ENCODE results near the gene ETV6. TPM values are rescaled to one million over a fixed set of nuclear protein-coding genes. Genes with fewer than 3 reads are reported as not detected.

The ETV6 gene
- total and polyA plus RNA-seq, 2 of the 8 experiments (the other 6 are each of a cell fraction or from before 2014, with no cell fraction given), result 5.5 to 23.9 TPM

DNA sequence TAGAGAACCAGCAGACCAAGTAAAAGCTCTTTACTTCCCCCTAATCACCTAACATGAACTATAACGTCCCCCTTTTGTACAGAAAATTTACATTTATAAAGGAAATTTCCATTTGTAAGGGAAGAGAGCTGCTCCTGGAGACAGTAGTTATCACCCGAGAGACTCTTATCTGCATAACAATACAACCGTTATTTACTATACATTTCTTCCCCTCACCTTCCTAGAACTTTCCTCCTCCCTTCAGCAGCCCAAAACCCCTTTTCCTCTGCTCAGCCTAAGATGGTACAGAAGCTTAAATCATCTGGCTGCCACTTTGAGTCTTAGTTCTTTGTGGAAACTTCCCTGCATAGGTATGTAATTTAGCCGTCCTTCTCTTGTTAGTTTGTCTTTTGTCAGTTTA lies 40.4 kb upstream of the ETV6 start (continued):
- TF ChIP-seq POLR2AphosphoS5 (IDR thresholded peaks at IDR 0.05; ENCODE audit: low read depth, low read length) (peak; percentile 36; the same call in 1 of the 2 replicates), CHD2 (IDR thresholded peaks at IDR 0.05; ENCODE audit: low read length) (0 out of 2 replicates have a peak, but pooled peaks have one; percentile 18), EGR1 (IDR thresholded peaks at IDR 0.05; ENCODE audit: borderline replicate concordance, low read depth, low read length) (peak; percentile 59), RXRA (IDR thresholded peaks at IDR 0.05; ENCODE audit: insufficient read depth, low read depth, low read length) (no peak), TAF1 (IDR thresholded peaks at IDR 0.05; ENCODE audit: low read depth, low read length) (peak; percentile 60; the same call in 1 of the 2 replicates), BACH1 (IDR thresholded peaks at IDR 0.05; ENCODE audit: low read length) (no peak), CEBPB (IDR thresholded peaks at IDR 0.05; ENCODE audit: low read depth, low read length) (no peak), SIRT6 (IDR thresholded peaks at IDR 0.05; ENCODE audit: low read length) (no peak), SP1 (IDR thresholded peaks at IDR 0.05; ENCODE audit: low read depth, low read length) (peak; percentile 93)

Data from H1 (cell line).